Astrocyte (in vitro differentiated cells and primary cell): ENCODE results near the gene MATN1.

ENCODE experiments used
- EZH2 ChIP-seq: IDR thresholded peaks from 2 replicates; pipeline ENCODE4 v1.6.1; 2012; ENCODE audit warnings: mild to moderate bottlenecking, low read length, inconsistent platforms; ENCODE audit not compliant: insufficient read depth
- TF ChIP-seq, protein P1 (sequence below): IDR thresholded peaks from 2 replicates; pipeline ENCODE4 v1.5.1; 2011; ENCODE audit warnings: low read depth, mild to moderate bottlenecking, inconsistent platforms, low read length, moderate library complexity; ENCODE audit not compliant: insufficient read depth

DNA sequence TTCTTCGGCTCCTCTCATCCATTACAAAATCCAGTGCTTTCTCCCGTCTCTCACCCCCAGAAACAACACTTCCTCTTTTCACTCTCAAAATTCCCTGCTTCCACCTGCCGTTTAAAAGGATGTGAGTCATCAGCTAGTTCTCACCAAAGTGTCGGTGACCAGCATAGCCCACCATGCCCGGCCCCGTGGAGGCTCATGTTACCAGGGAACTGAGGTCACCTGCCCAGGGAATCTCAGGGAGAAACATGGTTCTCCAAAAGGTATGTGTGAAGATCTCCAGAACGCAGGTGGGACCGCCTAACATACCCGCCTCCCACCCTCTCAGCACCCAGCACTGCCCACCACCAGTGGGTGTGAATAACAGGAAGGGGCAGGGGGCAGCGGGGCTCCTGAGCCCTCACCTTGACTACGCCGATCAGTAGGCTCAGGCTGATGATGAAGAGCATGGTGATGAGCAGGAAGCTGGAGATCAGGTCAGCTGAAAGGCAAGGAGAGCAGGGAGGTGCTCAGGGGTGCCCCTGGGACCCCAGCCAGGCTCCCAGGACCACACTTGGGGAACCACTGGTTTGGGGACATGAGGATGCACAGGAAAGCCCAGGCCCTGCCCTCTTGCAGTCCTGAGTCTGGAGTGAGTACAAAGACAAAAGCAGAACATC, 18.0 kb upstream of the MATN1 start:
- TF ChIP-seq, protein P1, sequence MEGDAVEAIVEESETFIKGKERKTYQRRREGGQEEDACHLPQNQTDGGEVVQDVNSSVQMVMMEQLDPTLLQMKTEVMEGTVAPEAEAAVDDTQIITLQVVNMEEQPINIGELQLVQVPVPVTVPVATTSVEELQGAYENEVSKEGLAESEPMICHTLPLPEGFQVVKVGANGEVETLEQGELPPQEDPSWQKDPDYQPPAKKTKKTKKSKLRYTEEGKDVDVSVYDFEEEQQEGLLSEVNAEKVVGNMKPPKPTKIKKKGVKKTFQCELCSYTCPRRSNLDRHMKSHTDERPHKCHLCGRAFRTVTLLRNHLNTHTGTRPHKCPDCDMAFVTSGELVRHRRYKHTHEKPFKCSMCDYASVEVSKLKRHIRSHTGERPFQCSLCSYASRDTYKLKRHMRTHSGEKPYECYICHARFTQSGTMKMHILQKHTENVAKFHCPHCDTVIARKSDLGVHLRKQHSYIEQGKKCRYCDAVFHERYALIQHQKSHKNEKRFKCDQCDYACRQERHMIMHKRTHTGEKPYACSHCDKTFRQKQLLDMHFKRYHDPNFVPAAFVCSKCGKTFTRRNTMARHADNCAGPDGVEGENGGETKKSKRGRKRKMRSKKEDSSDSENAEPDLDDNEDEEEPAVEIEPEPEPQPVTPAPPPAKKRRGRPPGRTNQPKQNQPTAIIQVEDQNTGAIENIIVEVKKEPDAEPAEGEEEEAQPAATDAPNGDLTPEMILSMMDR: no peak
- TF ChIP-seq EZH2: no peak
